Stromal cell of bone marrow (primary cell): ENCODE data around the gene CGN.
A peak's percentile ranks its signal among the peaks of the same experiment; 100 is the strongest.

ENCODE experiments used
- DNase-seq: peaks from one replicate; pipeline ENCODE4 v3.0.0-alpha.2; 2012; ENCODE audit warnings: low read depth

Gene CGN

DNA sequence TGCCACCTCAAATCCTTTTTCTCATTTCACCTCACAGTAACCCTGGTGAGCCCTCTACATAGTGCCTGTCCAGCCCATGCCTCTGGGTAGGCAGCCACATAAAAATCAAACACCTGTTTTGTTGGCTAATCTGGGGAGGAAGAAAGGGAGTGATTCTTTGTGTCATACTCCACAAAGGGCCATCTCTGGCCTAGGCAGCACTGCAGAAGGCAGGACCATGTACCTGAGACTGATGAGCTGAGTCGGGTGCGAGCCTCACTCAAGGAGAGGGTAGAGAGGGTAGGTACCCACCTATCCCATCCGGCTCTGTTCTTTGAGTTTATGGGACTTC is 36.7 kb downstream of the CGN start:
- DNase-seq: no peak

- no peak for DNase-seq
These were observed 38.0 kb downstream of the CGN start for GRCh38 chr1:151549199-151549598.

DNA sequence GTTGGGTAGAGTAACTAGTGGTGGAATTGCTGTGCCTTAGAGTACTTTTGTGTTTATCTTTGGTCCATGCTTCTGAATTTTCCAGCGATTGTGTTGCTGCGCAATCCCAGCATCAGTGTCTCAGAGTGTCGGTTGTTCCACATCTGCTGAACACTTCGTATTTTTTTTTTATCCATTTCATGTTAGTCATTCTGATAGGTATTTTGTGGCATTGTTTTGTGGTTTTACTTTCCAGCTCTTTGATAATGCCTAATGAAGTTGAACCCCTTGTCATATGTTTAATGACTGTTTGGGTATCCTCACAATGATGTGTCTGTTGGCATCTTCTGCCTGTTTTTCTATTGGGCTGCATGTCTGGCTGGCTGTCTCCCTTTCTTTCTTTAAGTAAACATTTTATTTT is 42.5 kb downstream of the CGN start:
- no peak for DNase-seq

DNA sequence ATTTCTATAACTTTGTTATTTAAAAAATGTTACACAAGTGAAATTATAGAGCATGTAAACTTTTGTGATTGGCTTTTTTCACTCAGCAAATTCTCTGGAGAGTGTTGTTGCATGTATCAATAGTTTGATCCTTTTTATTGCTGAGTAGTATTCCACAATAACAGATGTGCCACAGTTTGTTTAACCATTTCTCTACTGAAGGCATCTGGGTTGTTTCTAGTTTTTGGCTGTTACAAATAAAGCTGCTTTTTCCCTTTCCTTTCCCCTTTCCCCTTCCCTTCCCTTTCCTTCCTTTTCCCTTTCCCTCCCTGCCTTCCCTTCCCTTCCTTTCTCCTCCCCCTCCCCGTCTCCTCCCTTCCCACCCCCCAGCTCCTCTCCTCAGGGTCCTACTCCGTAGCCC is 44.9 kb downstream of the CGN start:
- DNase-seq: no peak

- no peak for DNase-seq
These were observed 51.5 kb downstream of the CGN start for GRCh38 chr1:151562661-151563060.

GRCh38 chr1:151563376-151563775 is 52.2 kb downstream of the CGN start:
- DNase-seq: no peak

GRCh38 chr1:151565502-151566189 is 54.5 kb downstream of the CGN start:
- DNase-seq: no peak

DNA sequence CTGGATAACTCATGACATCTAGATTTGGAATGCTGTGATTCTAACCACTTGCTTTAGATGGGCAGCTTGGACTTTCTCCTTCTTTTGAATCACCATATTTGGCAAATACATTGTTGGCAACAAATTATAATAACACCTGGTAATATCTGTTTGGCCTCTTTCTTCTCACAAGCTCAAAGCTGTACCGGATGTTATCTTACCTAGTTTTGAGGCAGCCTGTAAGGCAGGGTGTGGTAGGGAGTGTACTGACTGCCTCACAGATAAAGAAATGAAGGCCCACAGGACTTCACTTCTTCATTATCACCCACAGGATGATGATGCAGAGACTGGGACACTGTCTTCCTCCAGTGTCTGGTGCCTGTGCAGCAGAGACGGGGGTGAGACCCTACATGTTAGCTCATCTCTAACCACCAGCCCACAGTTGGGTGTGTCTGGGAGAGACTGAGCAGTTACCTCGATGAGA is 57.5 kb downstream of the CGN start:
- no peak for DNase-seq

GRCh38 chr1:151570819-151571218 is 59.6 kb downstream of the CGN start:
- DNase-seq: no peak

GRCh38 chr1:151574575-151575529 is 63.7 kb downstream of the CGN start:
- peak; percentile 75 for DNase-seq

- no peak for DNase-seq
These were observed 66.0 kb downstream of the CGN start for GRCh38 chr1:151577173-151577572.

- no peak for DNase-seq
These were observed 67.8 kb downstream of the CGN start for GRCh38 chr1:151578941-151579340.

DNA sequence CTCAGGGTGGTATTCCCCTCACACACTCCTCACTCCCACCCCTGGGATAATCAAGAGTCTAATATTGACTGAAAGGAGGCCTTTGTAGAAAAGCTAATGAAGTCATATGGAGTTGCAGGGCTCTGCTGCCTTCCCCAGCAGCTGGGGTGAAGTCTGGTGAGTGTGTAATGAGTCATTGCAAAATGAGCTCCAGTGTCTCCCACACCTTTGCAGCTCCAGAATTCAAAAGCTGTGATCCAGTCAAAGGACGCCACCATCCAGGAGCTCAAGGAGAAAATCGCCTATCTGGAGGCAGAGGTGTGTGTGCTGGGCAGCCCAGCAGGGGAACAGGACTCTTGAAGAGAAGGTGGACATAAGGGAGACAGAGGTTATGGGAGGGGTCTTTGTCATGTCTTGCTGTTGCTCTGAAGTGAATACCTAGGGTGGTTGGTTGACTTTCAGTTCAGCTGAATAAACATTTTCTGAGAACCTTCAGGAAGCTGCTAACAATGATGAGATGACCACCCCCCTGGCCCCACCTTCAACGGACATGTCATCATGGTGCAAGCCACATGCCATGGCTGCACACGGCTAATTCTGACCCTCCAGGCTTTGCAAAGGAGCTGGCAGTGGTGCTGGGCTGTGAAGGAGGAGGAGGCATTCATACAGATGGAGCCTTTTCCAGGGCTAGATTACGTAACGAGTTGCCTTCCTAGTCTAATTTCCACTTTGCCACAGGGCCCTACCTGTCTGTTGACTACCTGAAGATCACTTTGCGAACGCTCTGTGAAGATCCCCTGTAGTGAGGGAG is 68.4 kb downstream of the CGN start:
- no peak for DNase-seq

DNA sequence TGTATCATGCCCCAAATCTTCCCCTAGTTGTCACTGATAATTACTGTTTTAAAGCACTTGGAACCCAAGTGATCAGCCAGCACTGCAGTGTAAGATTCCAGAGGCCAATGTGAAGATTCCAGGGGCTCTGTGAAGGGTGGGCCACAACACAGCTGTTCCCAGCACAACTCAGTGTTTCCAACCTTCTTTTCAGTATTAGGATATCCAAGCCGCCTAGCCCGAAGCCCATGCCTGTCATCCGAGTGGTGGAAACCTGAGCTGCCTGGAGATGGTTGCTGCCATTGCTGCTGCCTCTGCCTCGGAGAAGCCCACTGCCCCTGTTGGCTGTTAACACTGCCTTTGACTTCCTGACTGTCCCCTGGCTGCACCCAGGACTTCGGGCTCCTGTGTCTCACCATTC is 70.3 kb downstream of the CGN start:
- DNase-seq: no peak

GRCh38 chr1:151581921-151582320 is 70.7 kb downstream of the CGN start:
- no peak for DNase-seq

DNA sequence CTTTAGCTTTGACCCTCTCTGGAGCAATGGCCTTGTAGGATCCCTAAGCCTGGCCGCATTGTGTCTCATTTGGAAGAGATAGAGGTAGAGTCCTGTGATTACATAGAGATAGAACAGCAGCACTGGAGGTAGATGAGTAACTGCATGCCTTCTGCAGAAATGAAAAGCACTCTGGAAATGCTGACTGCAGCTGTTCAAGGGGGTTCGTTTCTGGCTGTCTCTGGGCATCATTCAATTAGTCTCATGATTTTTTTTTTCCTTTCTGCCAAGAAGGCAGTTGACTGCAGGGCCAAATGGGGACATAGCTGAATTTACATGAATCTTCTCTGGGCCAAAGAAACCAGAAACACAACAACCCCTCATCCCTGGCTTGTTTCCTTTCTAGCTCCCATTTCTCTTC is 72.6 kb downstream of the CGN start:
- no peak for DNase-seq

- DNase-seq: no peak
These were observed 73.1 kb downstream of the CGN start for GRCh38 chr1:151584278-151584677.

- no peak for DNase-seq
These were observed 73.6 kb downstream of the CGN start for GRCh38 chr1:151584780-151585179.

- DNase-seq: no peak
These were observed 74.4 kb downstream of the CGN start for GRCh38 chr1:151585622-151586021.
